H1 (cell line): ENCODE results near the gene CNRIP1. TPM values are rescaled to one million over a fixed set of nuclear protein-coding genes. Genes with fewer than 3 reads are reported as not detected.
A peak's percentile ranks its signal among the peaks of the same experiment; 100 is the strongest.

Experiments used
- KDM1A ChIP-seq: fragments of 200-600, 300-600 bp; sonication (generic); IDR thresholded peaks from 2 replicates; pipeline ENCODE4 v1.7.1; 2016; ENCODE audit warnings: mild to moderate bottlenecking, low read length, borderline replicate concordance
- MAX ChIP-seq: IDR thresholded peaks from 2 replicates; pipeline ENCODE4 v1.6.1; 2012; ENCODE audit warnings: inconsistent platforms
- SIN3A ChIP-seq, 2 experiments: IDR thresholded peaks in 1 of 2; conservative IDR thresholded peaks in 1 of 2; 2 replicates each; pipeline ENCODE4 v1.6.1; 2011 to 2012; ENCODE audit warnings: low read length in 2 of 2, improper control_type of control experiment in 1 of 2, low read depth in 1 of 2, mild to moderate bottlenecking in 1 of 2
- polyA plus RNA-seq, 7 experiments: library from polyadenylated mRNA; depleted of rRNA in 3 of 7; stranded (reverse) in 5 of 7; unstranded in 2 of 7; fragments of >200 nt in 5 of 7; fragments of 200-250 nt in 2 of 7; gene quantifications; 1 replicate in 5 of 7; 2 replicates in 1 of 7; 4 replicates in 1 of 7; pipeline versions ENCODE4 v1.2.1 to v1.2.3, GENCODE V29; 2011 to 2013; ENCODE audit warnings: missing spikeins in 2 of 7, mixed read lengths in 2 of 7
- total RNA-seq: library from RNA; stranded (reverse); fragmentation: NEBNext Ultra II Directional; extraction: Animal tissue kit (Norgen Biotek cat#: 25700); gene quantifications from 2 replicates; pipeline ENCODE4 v1.2.1, GENCODE V29; 2021

CNRIP1 gene
- total and polyA plus RNA-seq, 2 of the 8 experiments (the other 6 are each of a cell fraction or from before 2014, with no cell fraction given), result 4.6 to 7.0 TPM

- TF ChIP-seq KDM1A, result no peak
- TF ChIP-seq SIN3A (conservative IDR thresholded peaks at IDR 0.05 in 1 of 2, IDR thresholded peaks at IDR 0.05 in 1 of 2; ENCODE audit: low read depth in 1 of 2, low read length in 2 of 2), result peak; percentile 97
- peak; percentile 67; the same call in 1 of the 2 replicates for TF ChIP-seq MAX
- TF ChIP-seq, all 59 proteins: peak for 7
These were observed 431 bp upstream of the CNRIP1 start (continued) for GRCh38 chr2:68320118-68320641.
